ENCODE data around the gene CALB2.
"Not testable (repeated sequence)": the region's sequence is repeated elsewhere in the genome, so short reads cannot be mapped to it uniquely, and the experiment has no call there.

The CALB2 gene, protein sequence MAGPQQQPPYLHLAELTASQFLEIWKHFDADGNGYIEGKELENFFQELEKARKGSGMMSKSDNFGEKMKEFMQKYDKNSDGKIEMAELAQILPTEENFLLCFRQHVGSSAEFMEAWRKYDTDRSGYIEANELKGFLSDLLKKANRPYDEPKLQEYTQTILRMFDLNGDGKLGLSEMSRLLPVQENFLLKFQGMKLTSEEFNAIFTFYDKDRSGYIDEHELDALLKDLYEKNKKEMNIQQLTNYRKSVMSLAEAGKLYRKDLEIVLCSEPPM

DNA sequence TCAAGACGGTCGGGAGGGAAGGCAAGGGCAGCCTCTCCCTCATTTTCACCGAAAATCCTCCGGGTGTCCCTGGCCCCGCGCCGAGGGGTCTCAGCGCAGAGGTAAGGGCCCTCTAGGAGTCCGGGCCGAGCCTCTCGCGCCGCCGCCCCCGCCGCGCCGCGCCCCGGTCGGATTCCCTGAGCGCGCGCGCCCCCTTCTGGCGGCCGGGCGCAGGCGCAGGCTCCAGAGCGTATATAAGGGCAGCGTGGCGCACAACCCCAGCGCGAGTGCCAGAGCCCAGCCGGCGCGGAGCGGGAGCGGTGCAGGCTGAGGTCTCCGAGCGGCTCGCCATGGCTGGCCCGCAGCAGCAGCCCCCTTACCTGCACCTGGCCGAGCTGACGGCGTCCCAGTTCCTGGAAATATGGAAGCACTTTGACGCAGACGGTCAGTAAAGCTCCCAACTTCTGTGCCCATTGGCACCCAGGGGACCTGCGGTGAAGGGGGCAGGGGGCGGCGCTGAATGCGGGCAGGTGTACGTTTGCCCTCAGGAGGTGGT is at the start of gene CALB2:
Gene CALB2, plus strand, starts transcription at position 260 of the 535 bp plus-strand sequence. Its CDS starts 70 bp downstream, at position 330.
- DNase-seq, result peak; percentile 29 to 76

- DNase-seq, result peak; percentile 12 to 60
Observed at GRCh38 chr16:71311553-71312158, 46.9 kb upstream of the CALB2 start.

- not testable (repeated sequence) for DNase-seq
Observed at GRCh38 chr16:71313591-71313990, 44.9 kb upstream of the CALB2 start.

GRCh38 chr16:71315269-71315668 is 43.3 kb upstream of the CALB2 start:
- DNase-seq, result no peak

DNA sequence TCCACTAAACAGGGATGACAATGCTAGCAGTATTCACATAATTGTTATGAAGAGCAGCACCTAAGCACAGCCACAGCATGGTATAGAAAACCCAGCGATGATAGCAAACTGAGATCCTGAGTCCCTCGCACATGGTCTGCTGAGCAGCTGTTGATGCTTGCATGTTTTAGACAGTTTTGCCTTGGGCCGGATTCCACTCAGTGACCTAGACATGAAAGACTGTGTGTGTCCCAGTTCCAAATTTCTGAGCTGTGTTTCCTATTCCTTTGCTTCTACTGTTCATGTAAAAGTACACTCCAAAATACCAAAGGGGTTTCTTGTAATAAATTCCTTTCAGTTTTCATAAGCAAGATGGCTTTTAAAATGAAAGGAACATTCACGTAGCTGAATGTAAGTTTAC is 38.5 kb upstream of the CALB2 start:
- no peak for DNase-seq

GRCh38 chr16:71327720-71328119 is 30.8 kb upstream of the CALB2 start:
- DNase-seq, result no peak

- DNase-seq, result no peak
Observed at GRCh38 chr16:71328151-71328550, 30.4 kb upstream of the CALB2 start.

DNA sequence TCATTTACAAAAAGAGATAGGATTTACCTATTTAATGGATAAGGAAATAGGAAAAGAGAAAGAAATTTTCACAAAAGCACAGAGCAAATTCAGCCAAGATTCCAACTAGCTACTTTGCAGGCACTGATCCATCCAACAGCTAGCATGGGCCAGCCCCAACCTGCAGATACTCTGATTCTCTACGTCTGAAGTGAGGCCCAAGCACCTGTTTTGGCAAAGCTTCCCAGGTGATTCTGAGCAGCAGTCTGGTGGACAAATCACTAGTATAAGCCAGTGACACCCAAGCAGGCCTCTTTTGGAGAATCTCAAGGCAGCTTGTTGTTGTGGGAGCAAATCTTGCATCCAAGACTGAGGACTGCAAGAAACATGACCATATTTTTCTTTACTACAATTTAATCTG is 20.9 kb upstream of the CALB2 start:
- no peak for DNase-seq

GRCh38 chr16:71338193-71338592 is 20.3 kb upstream of the CALB2 start:
- no peak for DNase-seq

GRCh38 chr16:71338632-71339031 is 19.9 kb upstream of the CALB2 start:
- DNase-seq, result no peak

GRCh38 chr16:71339236-71340171 is 19.0 kb upstream of the CALB2 start:
- no peak for DNase-seq

DNA sequence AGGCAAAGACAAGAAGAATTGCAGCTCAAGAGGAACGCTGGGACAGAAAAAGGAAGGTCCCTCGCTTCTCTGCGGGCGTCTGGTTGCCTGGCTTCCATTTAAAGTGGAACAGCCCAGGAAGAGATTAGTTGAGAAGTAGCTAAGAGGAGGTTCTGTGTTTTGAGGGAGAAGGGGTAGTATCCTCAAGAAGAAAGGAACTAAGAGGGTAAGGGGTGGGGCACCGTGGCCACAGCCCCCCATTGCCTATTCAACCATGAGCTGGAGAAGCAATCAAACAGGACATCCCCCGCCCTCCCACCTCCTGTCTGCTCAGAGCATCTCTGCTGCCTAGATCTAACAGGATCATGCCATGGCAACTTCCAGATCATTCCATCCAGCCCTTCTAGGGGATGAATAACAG is 18.1 kb upstream of the CALB2 start:
- DNase-seq, result no peak

GRCh38 chr16:71341881-71342280 is 16.6 kb upstream of the CALB2 start:
- no peak for DNase-seq

DNA sequence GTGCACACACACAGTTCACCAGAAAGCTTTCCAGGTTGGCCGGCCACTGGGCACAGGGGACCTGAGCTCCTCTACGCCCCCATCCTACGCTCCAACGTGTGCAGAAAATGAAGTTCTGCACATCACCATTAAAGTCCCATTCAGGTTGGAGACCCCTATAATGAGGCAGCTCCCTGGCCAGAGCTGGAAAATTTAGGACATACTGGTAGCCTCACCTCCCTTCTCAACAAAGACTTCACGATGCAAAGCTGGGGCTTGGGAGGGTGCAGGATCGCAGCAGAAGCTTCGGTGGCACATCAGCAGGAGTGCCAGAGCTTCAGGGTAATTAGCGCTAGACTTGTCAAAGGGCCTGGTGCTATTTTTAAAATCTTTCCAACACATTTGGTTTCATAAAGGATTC is 15.4 kb upstream of the CALB2 start:
- no peak for DNase-seq

- DNase-seq, result no peak
Observed at GRCh38 chr16:71344315-71344905, 14.1 kb upstream of the CALB2 start.

- no peak for DNase-seq
Observed at GRCh38 chr16:71345031-71345430, 13.5 kb upstream of the CALB2 start.

- DNase-seq, result no peak
Observed at GRCh38 chr16:71347146-71347545, 11.4 kb upstream of the CALB2 start.

DNA sequence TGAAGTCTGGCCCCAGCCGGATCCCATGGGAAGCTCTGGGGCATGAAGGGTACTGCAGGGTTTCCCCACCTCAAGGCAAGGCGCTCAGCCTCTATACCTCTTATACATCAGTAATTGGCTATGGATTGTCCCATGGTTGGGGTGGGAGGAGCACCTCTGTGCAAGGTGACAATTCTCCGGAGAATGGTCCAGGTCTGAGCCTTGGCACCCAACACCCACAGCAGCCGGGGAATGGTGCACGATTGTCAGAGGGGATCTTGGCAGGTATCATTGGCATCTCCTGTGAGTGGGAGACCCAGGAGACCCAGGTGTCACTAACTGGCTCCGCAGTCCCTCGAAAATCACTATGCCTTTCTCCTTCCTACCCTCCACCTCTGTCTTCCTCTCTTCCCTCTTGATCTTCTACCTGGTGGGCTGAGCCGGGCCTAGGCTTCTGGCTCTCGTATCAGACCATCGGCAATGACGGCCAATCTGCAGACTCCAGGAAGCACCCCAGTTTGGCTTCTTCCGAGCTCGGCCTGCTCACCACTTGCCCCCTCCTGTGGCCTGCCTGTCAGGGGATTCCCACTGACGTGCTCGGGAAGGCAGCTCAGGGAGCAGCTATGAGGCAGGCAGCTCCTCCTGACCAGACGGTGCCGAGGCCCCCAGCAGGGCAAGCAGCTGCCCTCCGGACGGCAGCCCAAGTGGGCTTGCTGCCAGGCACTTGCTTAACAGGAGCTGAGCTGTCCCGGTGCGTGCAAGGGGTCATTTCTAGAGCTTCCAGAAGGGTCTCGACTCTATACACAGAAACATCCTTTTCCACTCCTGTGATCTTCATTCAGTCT is 10.0 kb upstream of the CALB2 start:
- DNase-seq, result no peak

GRCh38 chr16:71350821-71351557 is 7.5 kb upstream of the CALB2 start:
- no peak for DNase-seq

GRCh38 chr16:71351558-71351901 is 7.0 kb upstream of the CALB2 start:
- DNase-seq, result no peak

GRCh38 chr16:71352466-71352865 is 6.1 kb upstream of the CALB2 start:
- no peak for DNase-seq
